Renal cortex interstitium (tissue), 11 donors: Measurements from ENCODE around the gene RBM25. TPM values are rescaled to one million over a fixed set of nuclear protein-coding genes. Genes with fewer than 3 reads are reported as not detected.
A peak's percentile ranks its signal among the peaks of the same experiment; 100 is the strongest.
"Not testable (repeated sequence)": the region's sequence is repeated elsewhere in the genome, so short reads cannot be mapped to it uniquely, and the experiment has no call there.

Experiments used
- DNase-seq, 11 donors: peaks; one replicate each; pipeline ENCODE4 v3.0.0-alpha.2; 2013; ENCODE audit warnings: low read depth in 9 of 11, low spot score in 4 of 11; ENCODE audit errors: extremely low read depth in 1 of 11
- polyA plus RNA-seq, 3 donors: library from polyadenylated mRNA; unstranded; fragments of 120-200 nt; gene quantifications; one replicate each; pipeline ENCODE4 v1.2.1, GENCODE V29; 2013; ENCODE audit not compliant: insufficient read length in 3 of 3

RBM25 gene
- polyA plus RNA-seq, 3 donors = 147 to 194 (median 184) TPM

- no peak for DNase-seq
These were observed 87.0 kb downstream of the RBM25 start for GRCh38 chr14:73145371-73145770.

- DNase-seq = no peak
These were observed 87.8 kb downstream of the RBM25 start for GRCh38 chr14:73146111-73146510.

- no peak for DNase-seq
These were observed 91.4 kb downstream of the RBM25 start for GRCh38 chr14:73149753-73150152.

DNA sequence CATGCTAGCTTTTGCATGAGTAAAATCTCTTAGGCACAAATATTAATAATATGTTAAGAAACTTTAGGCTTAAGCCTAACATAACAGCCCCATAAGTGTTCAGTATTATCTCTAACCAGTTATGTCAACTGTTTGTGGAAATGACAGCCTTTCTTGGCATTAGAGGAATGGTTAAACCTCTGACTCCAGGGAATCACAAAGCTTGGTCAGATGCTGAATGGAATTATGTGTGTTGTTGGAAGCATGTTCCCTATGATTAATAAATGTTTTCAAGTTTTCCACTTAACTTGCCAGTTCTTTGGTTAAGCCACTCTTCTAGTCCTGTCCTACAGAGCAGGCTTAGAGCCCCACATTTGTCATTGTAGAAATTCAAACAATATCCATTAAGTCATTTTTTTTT is 94.9 kb downstream of the RBM25 start:
- no peak for DNase-seq

DNA sequence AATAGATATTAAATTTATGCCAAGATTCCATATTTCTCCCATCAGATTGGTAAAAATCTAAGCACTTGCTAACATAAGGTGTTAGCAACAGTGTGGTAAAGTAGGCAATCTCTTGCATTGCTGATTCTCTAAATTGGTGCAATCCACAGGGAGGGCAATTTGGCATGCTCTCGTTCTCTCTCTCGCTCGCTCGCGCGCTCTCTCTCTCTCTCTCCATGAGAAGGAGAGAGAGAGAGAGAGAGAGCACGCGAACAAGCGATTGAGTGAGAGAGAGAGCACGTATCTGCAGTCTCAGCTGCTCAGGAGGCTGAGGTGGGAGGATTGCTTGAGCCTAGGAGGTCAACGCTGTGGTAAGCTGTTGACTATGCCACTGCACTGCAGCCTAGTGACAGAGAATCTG is 103.9 kb downstream of the RBM25 start:
- no peak for DNase-seq

DNA sequence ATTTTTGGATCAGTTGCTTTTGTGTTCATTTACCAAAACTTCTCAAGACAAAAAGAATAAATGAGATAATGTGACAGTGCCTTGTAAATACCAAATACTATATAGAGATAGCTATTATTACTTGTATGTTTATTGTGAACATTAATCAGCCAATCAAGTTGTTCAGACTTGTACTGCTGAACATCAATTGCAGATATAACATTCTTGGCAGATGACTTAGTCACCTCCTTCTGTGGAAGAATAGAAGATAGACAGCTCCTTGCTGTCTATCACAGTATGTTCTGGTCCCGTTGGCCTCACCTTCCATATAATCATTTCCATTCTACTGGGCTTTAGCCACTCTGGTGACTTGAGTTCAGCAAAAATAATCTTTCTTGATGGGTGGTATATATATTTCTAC is 108.1 kb downstream of the RBM25 start:
- DNase-seq = no peak

DNA sequence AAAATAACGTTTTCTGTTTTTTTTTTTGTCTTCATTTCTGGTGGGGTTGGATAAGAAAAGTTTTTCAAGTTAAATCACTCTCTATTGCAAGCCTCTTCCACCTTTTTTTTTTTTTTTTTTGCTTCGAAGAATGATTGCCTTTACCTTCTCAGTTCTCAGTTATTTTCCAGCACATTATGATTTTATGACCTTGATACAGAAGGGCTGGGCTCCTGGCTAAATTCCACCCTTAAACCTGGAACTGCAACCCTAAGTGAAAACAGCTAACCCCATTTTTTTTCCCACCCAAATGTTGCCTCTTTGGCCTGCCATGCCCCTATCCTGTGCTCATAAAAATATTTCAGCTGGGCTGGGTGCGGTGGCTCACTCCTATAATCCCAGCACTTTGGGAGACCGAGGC is 109.4 kb downstream of the RBM25 start:
- no peak for DNase-seq

DNA sequence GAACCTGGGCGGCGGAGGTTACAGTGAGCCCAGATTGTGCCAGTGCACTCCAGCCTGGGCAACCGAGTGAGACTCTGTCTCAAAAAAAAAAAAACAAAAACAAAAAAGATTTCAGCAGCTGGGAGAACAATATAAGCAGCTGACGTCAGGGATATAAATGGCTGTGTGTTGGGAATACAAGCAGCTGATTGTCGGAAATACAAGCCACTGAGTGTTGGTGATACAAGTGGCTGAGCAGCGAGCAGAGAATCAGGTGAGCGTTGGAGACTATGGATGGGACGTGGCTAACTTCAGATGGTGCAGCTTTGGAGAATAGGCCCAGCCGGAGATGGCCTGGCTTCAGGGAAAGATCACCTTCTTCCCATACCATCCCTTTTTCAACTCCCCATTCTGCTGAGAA is 109.9 kb downstream of the RBM25 start:
- no peak for DNase-seq

GRCh38 chr14:73168691-73169090 is 110.4 kb downstream of the RBM25 start:
- no peak for DNase-seq

GRCh38 chr14:73169855-73170254 is 111.5 kb downstream of the RBM25 start:
- DNase-seq = not testable (repeated sequence)

GRCh38 chr14:73170686-73171085 is 112.4 kb downstream of the RBM25 start:
- no peak for DNase-seq

GRCh38 chr14:73172500-73172899 is 114.2 kb downstream of the RBM25 start:
- no peak for DNase-seq

DNA sequence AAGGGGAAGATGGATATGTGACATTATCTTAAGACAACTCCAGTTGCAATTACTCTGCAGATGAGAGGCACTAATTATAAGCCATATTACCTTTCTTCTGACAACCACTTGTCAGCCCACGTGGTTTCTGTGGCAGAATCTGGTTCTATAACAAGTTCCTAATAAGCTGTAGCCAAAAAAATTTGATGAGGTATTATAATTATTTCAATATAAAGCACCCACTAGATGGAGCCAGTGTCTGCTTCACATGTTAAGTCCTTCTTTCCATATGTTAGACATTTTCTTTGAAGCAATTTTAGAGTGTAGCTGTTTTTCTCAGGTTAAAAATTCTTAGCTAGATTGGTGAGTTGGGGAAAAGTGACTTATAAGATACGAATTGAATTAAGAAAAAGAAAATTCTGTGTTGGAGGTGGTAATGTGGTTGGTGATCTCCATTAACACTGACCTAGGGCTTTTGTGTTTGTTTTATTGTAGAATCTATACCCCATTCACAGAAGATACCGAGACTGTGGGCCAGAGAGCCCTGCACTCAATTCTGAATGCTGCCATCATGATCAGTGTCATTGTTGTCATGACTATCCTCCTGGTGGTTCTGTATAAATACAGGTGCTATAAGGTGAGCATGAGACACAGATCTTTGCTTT is 114.9 kb downstream of the RBM25 start:
- DNase-seq = peak in 10 of 11 donors; percentile 7 to 29 (median 21)

Other genes with a start within 250 kb of the RBM25 start
- gene DPF3, start 164.4 kb upstream of the RBM25 start, polyA plus RNA-seq = 1 to 10 TPM; 3.8 to 4.8 (median 3.9) TPM
- 10 to 100 TPM; 14.7 to 21.8 (median 19.1) TPM for gene DCAF4, start 132.1 kb upstream of the RBM25 start, polyA plus RNA-seq
- gene ZFYVE1, start 31.4 kb upstream of the RBM25 start, polyA plus RNA-seq = 10 to 100 TPM; 18.7 to 23.8 (median 19.6) TPM
- gene PSEN1, start 78.0 kb downstream of the RBM25 start, polyA plus RNA-seq = 10 to 100 TPM; 67.9 to 74.1 (median 68.4) TPM
- gene PAPLN, start 179.0 kb downstream of the RBM25 start, polyA plus RNA-seq = 10 to 100 TPM; 21.7 to 42.9 (median 25.2) TPM